ENCODE measurements around the gene TCF3.

DNA sequence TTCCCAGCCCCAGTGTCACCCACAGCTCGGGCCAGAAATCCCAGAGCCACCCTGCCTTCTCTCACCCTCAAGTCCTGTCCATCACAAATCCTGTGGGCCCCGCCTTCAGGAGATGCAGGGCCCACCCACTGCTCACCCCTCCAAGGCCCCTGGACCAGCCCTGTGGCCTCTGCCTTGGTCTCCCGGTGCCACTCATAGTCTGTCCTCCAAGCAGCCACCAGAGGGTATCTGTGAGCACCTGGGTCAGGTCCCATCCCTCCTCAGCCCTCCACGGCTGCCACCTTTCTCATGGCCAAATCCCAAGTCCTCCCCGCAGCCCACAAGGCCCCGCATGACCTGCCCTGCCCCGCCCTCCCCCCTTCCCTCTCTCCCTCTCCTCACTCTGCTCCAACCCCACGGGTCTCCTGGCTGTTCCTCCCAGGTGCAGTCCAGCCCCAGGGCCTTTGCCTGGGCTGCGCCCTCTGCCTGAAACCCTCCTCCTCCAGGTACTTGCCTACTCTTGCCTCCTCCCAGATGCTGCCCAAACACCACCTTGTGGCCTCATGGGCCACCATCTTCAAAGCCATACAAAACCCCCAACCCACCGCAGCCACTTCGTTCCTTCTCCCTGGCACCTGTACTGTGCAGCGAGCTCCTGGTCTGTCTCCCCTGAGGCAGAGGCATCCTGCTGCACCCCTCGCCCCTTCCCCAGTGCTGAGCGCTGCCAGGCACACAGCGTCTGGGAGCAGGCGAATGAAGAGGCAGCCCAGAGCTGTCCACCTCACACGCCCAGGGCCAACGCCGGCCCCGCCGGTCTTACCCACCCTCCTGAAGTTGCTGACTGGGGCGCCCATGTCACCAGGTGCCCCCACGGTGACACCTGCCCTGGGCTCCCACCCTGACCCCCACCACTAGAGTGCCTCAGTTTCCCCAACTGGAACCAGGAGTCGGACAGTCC, 34.0 kb downstream of the TCF3 start:
- TF ChIP-seq, protein P1, sequence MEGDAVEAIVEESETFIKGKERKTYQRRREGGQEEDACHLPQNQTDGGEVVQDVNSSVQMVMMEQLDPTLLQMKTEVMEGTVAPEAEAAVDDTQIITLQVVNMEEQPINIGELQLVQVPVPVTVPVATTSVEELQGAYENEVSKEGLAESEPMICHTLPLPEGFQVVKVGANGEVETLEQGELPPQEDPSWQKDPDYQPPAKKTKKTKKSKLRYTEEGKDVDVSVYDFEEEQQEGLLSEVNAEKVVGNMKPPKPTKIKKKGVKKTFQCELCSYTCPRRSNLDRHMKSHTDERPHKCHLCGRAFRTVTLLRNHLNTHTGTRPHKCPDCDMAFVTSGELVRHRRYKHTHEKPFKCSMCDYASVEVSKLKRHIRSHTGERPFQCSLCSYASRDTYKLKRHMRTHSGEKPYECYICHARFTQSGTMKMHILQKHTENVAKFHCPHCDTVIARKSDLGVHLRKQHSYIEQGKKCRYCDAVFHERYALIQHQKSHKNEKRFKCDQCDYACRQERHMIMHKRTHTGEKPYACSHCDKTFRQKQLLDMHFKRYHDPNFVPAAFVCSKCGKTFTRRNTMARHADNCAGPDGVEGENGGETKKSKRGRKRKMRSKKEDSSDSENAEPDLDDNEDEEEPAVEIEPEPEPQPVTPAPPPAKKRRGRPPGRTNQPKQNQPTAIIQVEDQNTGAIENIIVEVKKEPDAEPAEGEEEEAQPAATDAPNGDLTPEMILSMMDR (IDR thresholded peaks at IDR 0.05) = no peak
- TF ChIP-seq POLR2A (IDR thresholded peaks at IDR 0.05) = no peak
